Effector memory CD8-positive, alpha-beta T cell (primary cell): ENCODE data around the gene DNAJC15.

ENCODE experiments used
- ATAC-seq: fragments of 150-1000 bp; cut with Tn5 transposase; replicated peaks from 2 replicates; pipeline ENCODE4 v1.10.0; 2021; ENCODE audit warnings: mild to moderate bottlenecking, moderate library complexity
- DNase-seq, 3 experiments: peaks; one replicate each; pipeline ENCODE4 v3.0.0; 2021
- H3K27ac Mint-ChIP-seq, 2 donors: one replicate each; pipeline ENCODE4 v1.8.0; 2022; ENCODE audit warnings: mild to moderate bottlenecking in 2 of 2, mixed read lengths in 2 of 2, moderate library complexity in 2 of 2
- H3K27me3 Mint-ChIP-seq, 2 donors: one replicate each; pipeline ENCODE4 v1.8.0; 2022; ENCODE audit warnings: mixed read lengths in 2 of 2
- H3K36me3 Mint-ChIP-seq: one replicate; pipeline ENCODE4 v1.8.0; 2022; ENCODE audit warnings: mild to moderate bottlenecking, moderate library complexity, mixed read lengths; ENCODE audit not compliant: insufficient read depth
- H3K4me1 Mint-ChIP-seq, 2 donors: one replicate each; pipeline ENCODE4 v1.8.0; 2022; ENCODE audit warnings: low read depth in 2 of 2, mixed read lengths in 2 of 2
- H3K4me3 Mint-ChIP-seq, 2 donors: one replicate each; pipeline ENCODE4 v1.8.0; 2022; ENCODE audit warnings: mild to moderate bottlenecking in 2 of 2, mixed read lengths in 2 of 2, moderate library complexity in 2 of 2
- H3K9me3 Mint-ChIP-seq, 2 donors: one replicate each; pipeline ENCODE4 v1.8.0; 2022; ENCODE audit warnings: mixed read lengths in 2 of 2

DNAJC15 gene

GRCh38 chr13:43118521-43118920, 95.1 kb downstream of the DNAJC15 start:
- Mint-ChIP-seq H3K36me3 (no peaks in the 10 kb centered on the region), H3K27me3 (peaks cover 12 to 33% of the 10 kb centered on the region in 2 donors), H3K4me1 (no peaks in the 10 kb centered on the region), H3K9me3 (no peaks in the 10 kb centered on the region), H3K4me3 (no peak overlapping the region), H3K27ac (no peak overlapping the region)
- DNase-seq, result no peak
- no peak for ATAC-seq

DNA sequence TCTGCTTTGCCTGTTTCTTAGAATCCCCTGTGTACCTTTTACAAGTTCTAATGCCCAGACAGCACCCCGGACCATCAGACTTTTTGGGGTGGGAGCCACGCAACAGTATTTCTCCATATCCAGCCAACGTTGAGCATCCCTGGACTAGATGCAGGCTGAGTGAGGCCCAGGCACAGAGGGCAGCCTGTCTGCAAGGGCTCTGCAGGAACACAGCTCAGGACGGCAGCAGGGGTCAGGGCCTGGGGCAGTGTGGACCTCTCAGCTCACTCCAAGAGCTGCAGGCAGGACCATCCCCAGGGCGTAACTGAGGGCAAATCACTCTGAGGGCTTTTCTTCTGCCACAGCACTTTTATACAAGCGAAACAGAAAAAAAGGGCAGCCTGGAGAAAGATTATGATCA, 95.8 kb downstream of the DNAJC15 start:
- Mint-ChIP-seq H3K4me1 (no peaks in the 10 kb centered on the region), H3K9me3 (no peaks in the 10 kb centered on the region), H3K27ac (no peak overlapping the region), H3K36me3 (no peaks in the 10 kb centered on the region), H3K4me3 (no peak overlapping the region), H3K27me3 (peaks cover 12 to 33% of the 10 kb centered on the region in 2 donors)
- no peak for DNase-seq
- no peak for ATAC-seq

DNA sequence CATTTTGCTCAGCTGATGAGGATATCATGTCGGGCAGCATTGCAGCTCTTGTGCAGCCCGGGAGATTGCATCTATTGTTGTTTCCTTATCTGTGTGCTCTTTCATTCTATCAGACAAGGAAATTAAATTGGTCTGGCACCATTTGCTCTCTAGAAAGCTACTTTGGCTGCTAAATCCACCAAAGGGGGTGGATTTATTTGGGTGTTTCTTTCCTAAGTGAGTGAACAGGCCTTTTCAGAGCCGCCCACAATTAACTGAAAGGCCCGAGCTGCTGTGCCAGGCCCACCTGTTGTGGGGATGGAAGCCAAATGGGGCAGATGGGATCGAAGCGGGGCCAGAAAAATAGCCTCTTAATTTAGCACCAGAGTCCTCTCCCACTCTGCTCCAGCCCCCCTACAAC, 99.4 kb downstream of the DNAJC15 start:
- no peaks in the 10 kb centered on the region for H3K36me3 Mint-ChIP-seq
- H3K27ac Mint-ChIP-seq, result no peak overlapping the region
- peaks cover 12 to 33% of the 10 kb centered on the region in 2 donors for H3K27me3 Mint-ChIP-seq
- H3K4me3 Mint-ChIP-seq, result no peak overlapping the region
- H3K4me1 Mint-ChIP-seq, result peaks cover 4 to 5% of the 10 kb centered on the region in 2 donors
- H3K9me3 Mint-ChIP-seq, result no peaks in the 10 kb centered on the region
- DNase-seq (no peak), ATAC-seq (no peak)

- ATAC-seq (no peak), DNase-seq (no peak)
- Mint-ChIP-seq H3K4me1 (peaks cover 6 to 14% of the 10 kb centered on the region in 2 donors), H3K27me3 (peaks cover 6 to 32% of the 10 kb centered on the region in 2 donors), H3K27ac (no peak overlapping the region), H3K36me3 (no peaks in the 10 kb centered on the region), H3K4me3 (no peak overlapping the region), H3K9me3 (no peaks in the 10 kb centered on the region)
These were observed 100.5 kb downstream of the DNAJC15 start for GRCh38 chr13:43123856-43124255.

GRCh38 chr13:43124490-43124889, 101.1 kb downstream of the DNAJC15 start:
- Mint-ChIP-seq H3K27me3 (peaks cover 6 to 26% of the 10 kb centered on the region in 2 donors), H3K4me3 (no peak overlapping the region), H3K9me3 (no peaks in the 10 kb centered on the region), H3K4me1 (peaks cover 6 to 14% of the 10 kb centered on the region in 2 donors), H3K36me3 (no peaks in the 10 kb centered on the region), H3K27ac (no peak overlapping the region)
- no peak for ATAC-seq
- no peak for DNase-seq

GRCh38 chr13:43126420-43126819, 103.0 kb downstream of the DNAJC15 start:
- no peaks in the 10 kb centered on the region for H3K36me3 Mint-ChIP-seq
- H3K27me3 Mint-ChIP-seq, result peaks cover 0 to 12% of the 10 kb centered on the region in 2 donors
- no peak for ATAC-seq
- H3K27ac Mint-ChIP-seq, result no peak overlapping the region
- no peak for DNase-seq
- H3K4me3 Mint-ChIP-seq, result no peak overlapping the region
- peaks cover 6 to 14% of the 10 kb centered on the region in 2 donors for H3K4me1 Mint-ChIP-seq
- no peaks in the 10 kb centered on the region for H3K9me3 Mint-ChIP-seq

DNA sequence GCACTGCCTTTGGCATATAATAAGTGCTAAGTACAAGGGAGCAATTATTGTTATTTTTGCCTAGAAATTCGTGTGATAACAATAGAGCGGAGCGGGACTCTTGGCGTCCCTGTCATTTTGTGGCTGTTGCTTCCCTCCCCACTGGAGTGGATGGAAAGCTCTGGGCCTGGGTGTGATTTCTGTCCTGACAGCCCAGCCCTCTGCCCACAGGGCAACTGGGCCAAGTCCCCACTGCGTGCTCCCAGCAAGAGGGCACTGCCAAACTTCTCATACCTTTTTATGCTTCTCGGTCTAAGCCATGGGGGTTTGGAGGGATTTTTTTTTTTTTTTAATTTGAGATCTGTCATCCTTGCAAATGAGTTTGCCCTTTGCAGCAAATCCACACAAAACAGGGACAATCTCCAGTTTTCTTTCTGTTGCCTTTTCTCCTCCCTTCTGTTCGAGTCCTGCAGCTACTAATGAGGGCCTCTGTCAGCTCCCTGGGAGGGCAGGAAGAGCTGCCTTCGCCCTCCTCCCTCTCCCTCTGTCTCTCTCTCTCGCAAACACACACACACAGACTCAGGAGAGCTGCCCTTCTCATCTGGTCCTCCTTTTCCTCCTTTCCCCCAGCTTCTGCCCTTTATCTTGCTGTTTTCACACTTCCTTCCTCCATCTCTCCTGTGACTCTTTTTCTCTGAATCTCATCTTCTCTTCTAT, 103.9 kb downstream of the DNAJC15 start:
- no peak for ATAC-seq
- Mint-ChIP-seq H3K27me3 (peaks cover 0 to 8% of the 10 kb centered on the region in 2 donors), H3K4me3 (no peak overlapping the region), H3K9me3 (no peaks in the 10 kb centered on the region), H3K36me3 (no peaks in the 10 kb centered on the region), H3K27ac (no peak overlapping the region), H3K4me1 (peaks cover 6 to 14% of the 10 kb centered on the region in 2 donors)
- DNase-seq, result no peak

- no peaks in the 10 kb centered on the region for H3K36me3 Mint-ChIP-seq
- H3K4me1 Mint-ChIP-seq, result peaks cover 6 to 14% of the 10 kb centered on the region in 2 donors
- H3K27ac Mint-ChIP-seq, result no peak overlapping the region
- ATAC-seq, result no peak
- H3K27me3 Mint-ChIP-seq, result peaks cover 0 to 10% of the 10 kb centered on the region in 2 donors
- H3K4me3 Mint-ChIP-seq, result no peak overlapping the region
- DNase-seq, result no peak
- no peaks in the 10 kb centered on the region for H3K9me3 Mint-ChIP-seq
These were observed 104.4 kb downstream of the DNAJC15 start for GRCh38 chr13:43127827-43128226.

- H3K9me3 Mint-ChIP-seq, result no peaks in the 10 kb centered on the region
- peaks cover 6 to 14% of the 10 kb centered on the region in 2 donors for H3K4me1 Mint-ChIP-seq
- no peak for DNase-seq
- H3K36me3 Mint-ChIP-seq, result no peaks in the 10 kb centered on the region
- no peak overlapping the region for H3K4me3 Mint-ChIP-seq
- H3K27me3 Mint-ChIP-seq, result peaks cover 2 to 14% of the 10 kb centered on the region in 2 donors
- no peak for ATAC-seq
- no peak overlapping the region for H3K27ac Mint-ChIP-seq
These were observed 105.1 kb downstream of the DNAJC15 start for GRCh38 chr13:43128504-43128961.

- no peak for ATAC-seq
- Mint-ChIP-seq H3K27ac (no peak overlapping the region), H3K27me3 (peaks cover 7 to 15% of the 10 kb centered on the region in 2 donors)
These were observed 105.7 kb downstream of the DNAJC15 start for GRCh38 chr13:43129066-43129465.

DNA sequence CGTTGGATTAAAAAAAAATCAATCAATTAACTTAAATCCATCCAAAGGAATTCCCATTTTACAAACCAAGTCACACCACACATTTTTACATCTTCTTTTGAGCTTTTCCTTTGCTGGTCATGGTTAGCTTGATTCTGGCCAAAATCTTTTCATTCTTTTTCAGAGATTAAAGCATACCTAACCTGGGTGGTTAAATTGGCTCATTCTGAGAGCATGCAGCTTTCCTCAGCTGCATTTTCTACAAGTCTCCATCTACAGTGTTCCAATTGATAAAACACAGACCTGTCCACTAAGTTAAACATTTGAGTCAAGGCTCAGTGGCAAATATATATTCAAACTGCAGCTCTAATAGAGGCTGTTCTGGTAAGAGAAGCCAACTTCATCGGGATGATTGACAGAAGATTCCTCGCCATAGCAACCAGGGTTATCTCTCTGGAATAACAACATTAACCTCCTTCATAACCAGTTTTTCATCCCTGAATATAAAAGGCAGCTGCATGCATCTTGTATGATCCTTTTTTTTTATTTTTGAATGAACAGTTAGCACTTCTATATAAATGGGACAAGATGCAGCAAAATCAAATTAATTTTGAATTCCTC, 106.2 kb downstream of the DNAJC15 start:
- no peak for ATAC-seq
- H3K27ac Mint-ChIP-seq, result no peak overlapping the region
- H3K4me3 Mint-ChIP-seq, result no peak overlapping the region
- no peaks in the 10 kb centered on the region for H3K9me3 Mint-ChIP-seq
- H3K4me1 Mint-ChIP-seq, result peaks cover 6 to 14% of the 10 kb centered on the region in 2 donors
- peaks cover 7 to 21% of the 10 kb centered on the region in 2 donors for H3K27me3 Mint-ChIP-seq
- no peak for DNase-seq
- H3K36me3 Mint-ChIP-seq, result no peaks in the 10 kb centered on the region

More at GRCh38 chr13:43129066-43129465, 105.7 kb downstream of the DNAJC15 start:
- Mint-ChIP-seq H3K9me3 (no peaks in the 10 kb centered on the region), H3K4me1 (peaks cover 6 to 14% of the 10 kb centered on the region in 2 donors), H3K36me3 (no peaks in the 10 kb centered on the region), H3K4me3 (no peak overlapping the region)
- DNase-seq, result no peak

DNA sequence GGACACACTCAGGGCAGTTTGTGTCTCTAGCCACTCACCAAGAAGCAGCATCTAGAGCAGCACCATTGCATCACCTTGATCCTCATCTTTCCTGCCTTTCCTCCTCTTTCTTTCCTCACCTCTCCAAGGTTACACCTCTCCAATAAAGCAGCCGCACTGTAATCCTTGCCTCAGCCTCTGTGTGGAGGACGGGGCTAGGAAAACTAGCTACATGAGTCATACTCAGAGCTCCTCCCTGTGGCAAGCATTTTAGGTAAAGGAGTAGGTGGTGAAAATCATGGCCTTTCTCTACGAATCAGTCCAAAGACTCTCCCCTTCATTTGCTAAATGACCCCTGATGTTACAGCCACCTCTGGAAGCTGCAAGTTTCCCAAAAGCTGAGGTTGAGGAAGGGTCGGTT, 108.9 kb downstream of the DNAJC15 start:
- no peak for DNase-seq
- Mint-ChIP-seq H3K4me3 (no peak overlapping the region), H3K4me1 (peaks cover 6 to 14% of the 10 kb centered on the region in 2 donors), H3K36me3 (no peaks in the 10 kb centered on the region), H3K27me3 (peaks cover 14 to 33% of the 10 kb centered on the region in 2 donors), H3K9me3 (no peaks in the 10 kb centered on the region), H3K27ac (no peak overlapping the region)
- no peak for ATAC-seq

- Mint-ChIP-seq H3K9me3 (no peaks in the 10 kb centered on the region), H3K4me1 (peaks cover under 1 to 8% of the 10 kb centered on the region in 2 donors), H3K4me3 (no peak overlapping the region), H3K27ac (no peak overlapping the region), H3K27me3 (peaks cover 14 to 33% of the 10 kb centered on the region in 2 donors), H3K36me3 (no peaks in the 10 kb centered on the region)
- no peak for ATAC-seq
- DNase-seq, result no peak
These were observed 109.5 kb downstream of the DNAJC15 start for GRCh38 chr13:43132911-43133310.

DNA sequence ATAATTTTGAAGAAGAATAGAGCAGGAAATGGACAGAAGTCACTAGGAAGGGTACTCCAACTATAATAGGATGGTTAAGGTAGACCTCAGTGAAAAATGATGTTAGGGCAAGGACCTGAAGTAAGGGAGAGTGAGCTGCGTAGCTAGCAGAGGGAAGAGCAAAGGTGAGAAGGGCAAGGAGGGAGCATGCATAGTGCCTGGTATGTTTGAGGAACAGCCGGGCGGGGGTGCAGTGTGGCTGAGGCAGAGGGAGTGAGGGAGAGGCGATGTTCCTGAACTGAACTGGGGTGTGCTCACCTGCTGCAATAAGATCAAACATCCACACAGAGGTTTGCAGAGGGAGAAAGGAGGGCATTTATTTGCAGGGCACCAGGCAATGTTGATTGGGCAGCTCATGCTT, 110.4 kb downstream of the DNAJC15 start:
- ATAC-seq, result no peak
- DNase-seq, result no peak
- Mint-ChIP-seq H3K4me1 (no peaks in the 10 kb centered on the region), H3K27ac (no peak overlapping the region), H3K27me3 (peaks cover 14 to 33% of the 10 kb centered on the region in 2 donors), H3K4me3 (no peak overlapping the region), H3K36me3 (no peaks in the 10 kb centered on the region), H3K9me3 (no peaks in the 10 kb centered on the region)
